HG03439 (cell line): ENCODE data around the gene COX8C.
"Not testable (repeated sequence)": the region's sequence is repeated elsewhere in the genome, so short reads cannot be mapped to it uniquely, and the experiment has no call there.

Experiments used
- ATAC-seq: cut with Tn5 transposase; IDR thresholded peaks from one replicate; pipeline ENCODE4 v1.9.1; 2021; ENCODE audit warnings: mild to moderate bottlenecking, moderate library complexity; ENCODE audit not compliant: unreplicated experiment

Gene COX8C

GRCh38 chr14:93368996-93369712, 22.2 kb downstream of the COX8C start:
- no peak for ATAC-seq

GRCh38 chr14:93369713-93370266, 22.8 kb downstream of the COX8C start:
- ATAC-seq: no peak

- ATAC-seq: peak; percentile 98
Measured at GRCh38 chr14:93375673-93376156, 28.7 kb downstream of the COX8C start.

- ATAC-seq: no peak
Measured at GRCh38 chr14:93379831-93380230, 32.8 kb downstream of the COX8C start.

- no peak for ATAC-seq
Measured at GRCh38 chr14:93381644-93382043, 34.7 kb downstream of the COX8C start.

GRCh38 chr14:93384256-93384655, 37.3 kb downstream of the COX8C start:
- ATAC-seq: not testable (repeated sequence)

- no peak for ATAC-seq
Measured at GRCh38 chr14:93395231-93395630, 48.2 kb downstream of the COX8C start.

GRCh38 chr14:93396456-93396855, 49.5 kb downstream of the COX8C start:
- ATAC-seq: no peak
